SK-N-SH (cell line): ENCODE data around the gene YWHAE.

Experiments
- EP300 ChIP-seq, 2 experiments: IDR thresholded peaks; 2 replicates each; pipeline versions ENCODE4 v1.4.0 to v1.6.1; 2012; ENCODE audit warnings: borderline replicate concordance in 1 of 2, low read depth in 1 of 2, low read length in 1 of 2
- MAX ChIP-seq: IDR thresholded peaks from 2 replicates; pipeline ENCODE4 v1.4.0; 2012; ENCODE audit warnings: low read depth
- REST ChIP-seq: IDR thresholded peaks from 2 replicates; pipeline ENCODE4 v1.6.1; 2012; ENCODE audit warnings: mild to moderate bottlenecking, low read depth, low read length, moderate library complexity

GRCh38 chr17:1367351-1367745 lies 32.7 kb downstream of the YWHAE start:
- TF ChIP-seq MAX, result no peak
- no peak for TF ChIP-seq EP300 (IDR thresholded peaks at IDR 0.05; ENCODE audit: borderline replicate concordance in 1 of 2, low read depth in 1 of 2, low read length in 1 of 2)
- no peak for TF ChIP-seq REST
